ENCODE data around the gene MMP23B.
"Not testable (repeated sequence)": the region's sequence is repeated elsewhere in the genome, so short reads cannot be mapped to it uniquely, and the experiment has no call there.

Gene MMP23B

GRCh38 chr1:1671365-1672119, 39.6 kb downstream of the MMP23B start:
- DNase-seq: no peak

DNA sequence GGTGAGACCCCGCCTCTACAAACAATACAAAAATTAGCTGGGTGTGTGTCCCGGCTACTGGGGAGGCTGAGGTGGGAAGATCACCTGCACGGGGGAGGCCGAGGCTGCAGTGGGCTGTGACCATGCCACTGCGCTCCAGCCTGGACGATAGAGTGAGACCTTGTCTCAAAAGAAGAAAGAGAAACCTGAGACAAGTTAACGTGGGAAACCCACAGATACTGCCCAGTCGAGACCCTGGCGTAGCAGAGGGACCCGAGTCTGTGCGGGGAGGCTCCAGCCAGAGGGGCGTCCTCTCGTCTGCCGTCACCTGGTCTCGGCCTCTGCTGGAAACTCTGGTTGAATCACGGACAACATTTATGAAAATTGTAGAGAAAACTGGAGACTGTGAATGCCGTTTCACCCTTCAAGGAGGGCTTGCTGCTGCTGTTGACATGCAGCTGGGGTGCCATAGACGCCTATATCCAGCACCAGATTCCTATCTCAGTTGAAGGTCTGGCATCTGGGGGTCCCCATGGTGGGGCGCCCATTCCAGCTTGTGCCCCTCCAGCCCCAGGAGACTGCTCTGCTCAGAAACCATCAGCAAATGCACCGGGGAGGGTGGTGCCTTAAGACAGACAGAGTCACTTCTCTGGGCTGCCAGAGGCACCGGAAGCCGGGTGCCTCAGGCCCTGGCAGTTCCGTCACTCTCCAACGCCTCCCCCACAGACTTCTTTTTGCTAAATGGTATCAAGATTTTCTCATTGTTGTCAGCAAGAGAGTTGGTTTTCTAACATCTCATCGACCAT, 40.4 kb downstream of the MMP23B start:
- no peak for DNase-seq

GRCh38 chr1:1674806-1675205, 42.8 kb downstream of the MMP23B start:
- not testable (repeated sequence) for DNase-seq

DNA sequence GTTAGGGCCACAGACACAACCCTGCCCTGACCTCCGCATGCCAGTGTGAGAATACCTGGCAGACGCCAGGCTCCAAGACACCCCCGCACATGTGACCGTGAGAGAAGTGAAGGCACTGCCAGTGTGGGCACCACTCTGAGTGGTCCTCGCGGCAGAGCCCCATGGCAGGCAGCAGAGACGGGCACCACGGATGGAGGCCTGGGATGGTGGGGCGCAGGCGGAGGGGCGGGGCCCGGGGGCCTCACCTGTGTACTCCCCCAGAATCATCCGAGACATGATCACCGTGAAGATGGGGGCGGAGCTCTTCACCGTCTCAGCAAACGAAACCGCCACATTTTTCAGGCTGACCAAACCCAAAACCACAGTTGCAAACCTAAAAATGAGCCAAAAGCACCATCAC, 43.2 kb downstream of the MMP23B start:
- not testable (repeated sequence) for DNase-seq

DNA sequence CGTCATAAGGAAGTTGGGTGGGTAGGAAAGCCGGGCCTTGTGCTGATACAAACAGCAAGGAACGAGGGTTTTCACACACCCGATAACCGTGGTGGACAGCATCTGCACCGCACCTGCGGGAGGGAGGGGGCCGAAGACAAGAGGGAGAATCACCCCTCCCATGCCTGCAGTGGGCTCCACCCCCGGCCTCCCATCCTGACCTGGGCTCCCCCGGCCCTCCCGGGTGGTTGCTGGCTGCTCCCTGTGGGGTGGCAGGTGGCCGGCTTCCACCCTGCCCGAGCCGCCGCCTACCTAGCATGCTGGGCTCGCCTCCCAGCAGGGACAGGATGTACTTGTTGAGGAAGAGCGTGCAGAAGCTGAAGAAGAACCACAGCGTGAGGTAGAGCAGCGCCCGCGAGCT, 44.1 kb downstream of the MMP23B start:
- not testable (repeated sequence) for DNase-seq

DNA sequence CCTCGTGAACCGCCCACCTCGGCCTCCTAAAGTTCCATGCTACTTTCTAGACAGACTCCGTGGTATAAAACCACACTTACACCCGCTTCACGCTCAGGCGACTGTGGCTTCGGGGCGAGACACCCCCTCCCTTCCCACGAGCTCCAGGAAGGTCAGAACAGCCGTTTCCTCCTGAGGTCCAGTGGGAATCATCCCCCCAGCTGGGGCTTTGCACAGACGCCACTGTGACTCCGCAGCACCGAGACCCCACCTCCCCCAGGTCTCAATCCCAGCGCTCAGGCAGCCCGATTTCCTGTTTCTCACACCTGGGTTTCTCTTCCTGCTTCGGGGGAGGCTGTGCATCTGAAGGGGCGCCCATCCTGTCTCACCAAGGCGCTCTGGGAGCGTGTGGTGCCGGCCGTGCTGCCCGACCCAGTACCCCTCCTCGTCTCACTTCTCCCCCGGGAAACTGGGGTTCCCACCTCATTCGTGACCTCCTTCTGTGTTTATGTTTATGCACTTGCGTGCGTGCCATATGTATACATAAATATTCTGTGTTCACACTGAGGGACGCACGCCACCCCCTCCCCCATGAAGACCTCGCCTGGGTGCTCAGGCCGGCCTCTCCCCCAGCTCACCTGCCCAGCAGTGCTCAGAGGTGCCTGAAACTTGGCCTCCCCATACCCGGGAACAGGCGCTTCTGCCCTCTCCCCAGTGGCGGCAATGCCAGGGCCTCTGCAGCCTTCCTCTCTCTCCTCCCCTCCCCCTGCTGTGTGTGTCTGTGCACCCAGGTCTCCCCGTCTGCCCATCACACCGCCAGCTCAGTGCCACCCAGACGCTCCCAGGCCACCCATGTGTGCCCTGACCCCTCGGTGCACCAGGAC, 46.0 kb downstream of the MMP23B start:
- no peak for DNase-seq

DNA sequence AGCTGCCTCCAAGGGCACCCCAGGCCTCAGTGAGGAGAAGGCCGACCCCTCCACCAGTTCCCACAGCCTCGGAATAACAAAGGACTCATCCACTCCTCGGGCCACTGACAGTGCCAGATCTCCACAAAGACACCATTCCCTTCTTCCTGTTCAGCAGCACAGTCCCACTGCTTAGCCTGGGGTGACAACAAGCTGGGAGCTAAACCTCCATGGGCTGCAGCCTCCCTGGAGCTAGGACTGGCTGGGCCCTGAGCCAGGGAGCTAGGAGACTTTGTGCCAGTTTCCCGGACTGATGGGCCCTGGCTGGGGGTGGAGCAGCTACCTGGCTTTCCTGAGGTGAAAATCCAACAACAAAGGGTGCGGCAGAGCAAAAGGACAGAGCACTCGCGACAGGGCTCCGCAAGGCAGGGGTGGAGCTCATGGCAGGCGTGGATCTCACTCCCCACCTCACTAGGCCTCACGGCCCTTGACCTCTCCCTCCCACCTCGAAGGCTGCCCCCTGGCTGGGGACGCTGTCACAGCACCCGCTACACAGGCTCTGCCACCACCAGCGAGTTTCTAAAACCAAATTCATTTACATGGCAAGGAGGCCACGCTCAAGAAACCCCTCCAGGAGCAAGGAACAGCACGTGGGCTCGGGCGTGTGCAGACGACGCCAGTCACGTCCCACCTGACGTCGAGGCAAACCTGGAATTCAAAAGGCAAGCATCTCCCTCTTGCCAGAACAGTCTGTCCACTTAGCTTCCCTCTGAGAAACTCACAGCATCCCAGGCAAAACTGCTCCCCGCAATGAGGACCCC, 46.8 kb downstream of the MMP23B start:
- DNase-seq: peak; percentile 59

- DNase-seq: no peak
Observed at GRCh38 chr1:1680031-1680911, 48.3 kb downstream of the MMP23B start.

DNA sequence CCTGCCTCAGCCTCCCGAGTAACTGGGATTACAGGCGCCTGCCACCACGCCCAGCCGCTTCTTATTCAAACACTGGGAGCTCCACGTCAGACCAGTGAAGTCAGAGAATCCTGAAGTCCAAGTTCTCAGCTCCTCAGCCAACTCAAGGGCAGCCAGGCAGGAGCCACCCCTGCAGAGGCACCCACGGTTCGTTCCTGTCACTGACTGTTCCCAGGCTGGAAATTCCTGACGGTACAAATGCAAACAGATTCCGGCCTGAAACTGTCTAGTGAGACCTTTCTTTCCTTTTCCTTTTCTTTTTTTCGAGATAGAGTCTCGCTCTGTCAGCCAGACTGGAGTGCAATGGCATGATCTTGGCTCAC, 48.9 kb downstream of the MMP23B start:
- no peak for DNase-seq

GRCh38 chr1:1683104-1683905, 51.3 kb downstream of the MMP23B start:
- no peak for DNase-seq
